HepG2 (cell line): Measurements from ENCODE around the gene RPL34.

Source experiments
- BHLHE40 ChIP-seq: IDR thresholded peaks from 2 replicates; pipeline ENCODE4 v1.6.1; 2011; ENCODE audit warnings: low read length, improper control_type of control experiment
- EP300 ChIP-seq, 3 experiments: sonication (generic) in 1 of 3; formaldehyde crosslinking in 1 of 3; IDR thresholded peaks; 2 replicates each; pipeline versions ENCODE4 v1.5.1 to v1.6.1; 2011 to 2020; ENCODE audit warnings: low read depth in 2 of 3, low read length in 2 of 3, borderline replicate concordance in 1 of 3, improper control_type of control experiment in 1 of 3, mild to moderate bottlenecking in 1 of 3, missing genetic modification reagents in 1 of 3, moderate library complexity in 1 of 3
- MAFF ChIP-seq: IDR thresholded peaks from 2 replicates; pipeline ENCODE4 v1.6.1; 2011; ENCODE audit warnings: low read depth, low read length, improper control_type of control experiment
- SATB2 ChIP-seq: sonication (generic); formaldehyde crosslinking; IDR thresholded peaks from 2 replicates; pipeline ENCODE4 v1.5.0; 2020; ENCODE audit warnings: missing genetic modification reagents
- TF ChIP-seq, protein P1 (sequence below): sonication (generic); formaldehyde crosslinking; IDR thresholded peaks from 2 replicates; pipeline ENCODE4 v1.9.0; 2022; ENCODE audit warnings: missing genetic modification reagents, mild to moderate bottlenecking, borderline replicate concordance
- TF ChIP-seq, protein P2 (sequence below), 2 experiments: IDR thresholded peaks; 2 replicates each; pipeline ENCODE4 v1.6.1; 2011 to 2012; ENCODE audit warnings: low read length in 2 of 2, borderline replicate concordance in 1 of 2, low read depth in 1 of 2, mild to moderate bottlenecking in 1 of 2, moderate library complexity in 1 of 2
- TF ChIP-seq, protein P3 (sequence below): sonication (generic); formaldehyde crosslinking; IDR thresholded peaks from 2 replicates; pipeline ENCODE4 v1.4.0; 2020; ENCODE audit warnings: missing genetic modification reagents

DNA sequence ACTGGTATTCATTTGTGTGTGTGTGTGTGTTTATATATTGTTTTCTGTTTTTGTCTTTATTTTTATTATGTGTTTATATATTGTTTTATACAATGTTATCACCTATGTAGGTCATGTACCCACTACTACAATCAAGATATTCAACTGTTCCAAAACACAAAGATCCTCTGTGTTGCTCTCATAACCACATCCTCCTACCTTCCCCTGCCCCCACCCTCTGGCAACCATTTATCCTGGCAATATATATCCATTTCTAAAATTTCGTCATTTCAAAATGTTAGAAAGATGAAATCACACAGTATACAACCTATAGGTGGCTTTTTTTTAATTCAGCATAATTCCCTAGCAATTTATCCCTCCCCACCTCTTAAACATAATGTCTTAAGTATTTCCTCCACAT is 18.8 kb upstream of the RPL34 start:
- TF ChIP-seq SATB2 (no peak), BHLHE40 (no peak), EP300 (IDR thresholded peaks at IDR 0.05; ENCODE audit: low read depth in 2 of 2, low read length in 2 of 2) (no peak), EP300 (CRISPR knock-in tag; IDR thresholded peaks at IDR 0.05; ENCODE audit: borderline replicate concordance) (no peak), MAFF (no peak)
- TF ChIP-seq, protein P1, sequence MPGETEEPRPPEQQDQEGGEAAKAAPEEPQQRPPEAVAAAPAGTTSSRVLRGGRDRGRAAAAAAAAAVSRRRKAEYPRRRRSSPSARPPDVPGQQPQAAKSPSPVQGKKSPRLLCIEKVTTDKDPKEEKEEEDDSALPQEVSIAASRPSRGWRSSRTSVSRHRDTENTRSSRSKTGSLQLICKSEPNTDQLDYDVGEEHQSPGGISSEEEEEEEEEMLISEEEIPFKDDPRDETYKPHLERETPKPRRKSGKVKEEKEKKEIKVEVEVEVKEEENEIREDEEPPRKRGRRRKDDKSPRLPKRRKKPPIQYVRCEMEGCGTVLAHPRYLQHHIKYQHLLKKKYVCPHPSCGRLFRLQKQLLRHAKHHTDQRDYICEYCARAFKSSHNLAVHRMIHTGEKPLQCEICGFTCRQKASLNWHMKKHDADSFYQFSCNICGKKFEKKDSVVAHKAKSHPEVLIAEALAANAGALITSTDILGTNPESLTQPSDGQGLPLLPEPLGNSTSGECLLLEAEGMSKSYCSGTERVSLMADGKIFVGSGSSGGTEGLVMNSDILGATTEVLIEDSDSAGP: no peak
- TF ChIP-seq, protein P2, sequence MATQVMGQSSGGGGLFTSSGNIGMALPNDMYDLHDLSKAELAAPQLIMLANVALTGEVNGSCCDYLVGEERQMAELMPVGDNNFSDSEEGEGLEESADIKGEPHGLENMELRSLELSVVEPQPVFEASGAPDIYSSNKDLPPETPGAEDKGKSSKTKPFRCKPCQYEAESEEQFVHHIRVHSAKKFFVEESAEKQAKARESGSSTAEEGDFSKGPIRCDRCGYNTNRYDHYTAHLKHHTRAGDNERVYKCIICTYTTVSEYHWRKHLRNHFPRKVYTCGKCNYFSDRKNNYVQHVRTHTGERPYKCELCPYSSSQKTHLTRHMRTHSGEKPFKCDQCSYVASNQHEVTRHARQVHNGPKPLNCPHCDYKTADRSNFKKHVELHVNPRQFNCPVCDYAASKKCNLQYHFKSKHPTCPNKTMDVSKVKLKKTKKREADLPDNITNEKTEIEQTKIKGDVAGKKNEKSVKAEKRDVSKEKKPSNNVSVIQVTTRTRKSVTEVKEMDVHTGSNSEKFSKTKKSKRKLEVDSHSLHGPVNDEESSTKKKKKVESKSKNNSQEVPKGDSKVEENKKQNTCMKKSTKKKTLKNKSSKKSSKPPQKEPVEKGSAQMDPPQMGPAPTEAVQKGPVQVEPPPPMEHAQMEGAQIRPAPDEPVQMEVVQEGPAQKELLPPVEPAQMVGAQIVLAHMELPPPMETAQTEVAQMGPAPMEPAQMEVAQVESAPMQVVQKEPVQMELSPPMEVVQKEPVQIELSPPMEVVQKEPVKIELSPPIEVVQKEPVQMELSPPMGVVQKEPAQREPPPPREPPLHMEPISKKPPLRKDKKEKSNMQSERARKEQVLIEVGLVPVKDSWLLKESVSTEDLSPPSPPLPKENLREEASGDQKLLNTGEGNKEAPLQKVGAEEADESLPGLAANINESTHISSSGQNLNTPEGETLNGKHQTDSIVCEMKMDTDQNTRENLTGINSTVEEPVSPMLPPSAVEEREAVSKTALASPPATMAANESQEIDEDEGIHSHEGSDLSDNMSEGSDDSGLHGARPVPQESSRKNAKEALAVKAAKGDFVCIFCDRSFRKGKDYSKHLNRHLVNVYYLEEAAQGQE (IDR thresholded peaks at IDR 0.05; ENCODE audit: borderline replicate concordance in 1 of 2, low read depth in 1 of 2, low read length in 2 of 2): no peak
- TF ChIP-seq, protein P3, sequence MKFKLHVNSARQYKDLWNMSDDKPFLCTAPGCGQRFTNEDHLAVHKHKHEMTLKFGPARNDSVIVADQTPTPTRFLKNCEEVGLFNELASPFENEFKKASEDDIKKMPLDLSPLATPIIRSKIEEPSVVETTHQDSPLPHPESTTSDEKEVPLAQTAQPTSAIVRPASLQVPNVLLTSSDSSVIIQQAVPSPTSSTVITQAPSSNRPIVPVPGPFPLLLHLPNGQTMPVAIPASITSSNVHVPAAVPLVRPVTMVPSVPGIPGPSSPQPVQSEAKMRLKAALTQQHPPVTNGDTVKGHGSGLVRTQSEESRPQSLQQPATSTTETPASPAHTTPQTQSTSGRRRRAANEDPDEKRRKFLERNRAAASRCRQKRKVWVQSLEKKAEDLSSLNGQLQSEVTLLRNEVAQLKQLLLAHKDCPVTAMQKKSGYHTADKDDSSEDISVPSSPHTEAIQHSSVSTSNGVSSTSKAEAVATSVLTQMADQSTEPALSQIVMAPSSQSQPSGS: no peak
